HG03135 (cell line): ENCODE data around the gene ST3GAL5.
A peak's percentile ranks its signal among the peaks of the same experiment; 100 is the strongest.
"Not testable (repeated sequence)": the region's sequence is repeated elsewhere in the genome, so short reads cannot be mapped to it uniquely, and the experiment has no call there.

Source experiments
- ATAC-seq: cut with Tn5 transposase; IDR thresholded peaks from one replicate; pipeline ENCODE4 v1.9.1; 2021; ENCODE audit warnings: mild to moderate bottlenecking, moderate library complexity; ENCODE audit not compliant: unreplicated experiment

The ST3GAL5 gene

DNA sequence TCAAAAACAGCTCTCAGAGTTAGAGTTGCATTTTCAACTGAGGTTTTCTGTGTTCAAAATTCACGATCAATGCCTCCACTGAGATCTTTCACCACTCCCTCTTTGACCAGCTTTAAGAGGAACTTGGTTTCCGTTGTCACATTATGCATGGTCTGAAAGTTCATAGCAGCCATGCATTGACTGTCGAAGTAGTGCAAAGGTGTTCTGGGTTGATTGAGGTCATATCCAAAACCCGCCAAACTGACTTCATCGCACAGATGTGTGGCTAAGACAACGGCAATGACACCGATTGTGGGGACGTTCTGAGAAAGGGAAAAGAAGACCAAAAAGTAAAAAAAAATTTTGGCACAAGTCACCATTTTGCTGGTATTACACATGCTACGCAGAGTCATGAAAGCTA, 48.7 kb downstream of the ST3GAL5 start:
- ATAC-seq, result no peak

DNA sequence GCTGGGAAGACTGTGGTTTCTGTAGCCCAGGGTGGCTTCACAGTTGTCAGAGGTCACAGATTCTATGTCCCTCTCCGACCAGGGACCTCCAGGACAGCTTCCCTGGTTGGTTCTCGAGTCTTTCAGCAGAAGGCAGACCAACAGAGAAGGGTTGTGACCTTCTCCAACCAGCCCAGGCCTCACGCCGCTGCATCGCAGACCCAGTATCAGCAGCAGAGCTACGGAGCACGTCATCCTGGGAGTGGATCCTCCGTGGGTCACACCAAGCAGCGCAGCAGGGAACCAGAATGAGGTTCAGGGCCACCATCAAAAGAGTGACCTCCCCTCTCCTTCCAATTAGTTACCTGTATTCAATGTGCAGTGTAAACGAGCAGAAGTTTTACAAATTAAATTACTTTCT, 49.3 kb downstream of the ST3GAL5 start:
- no peak for ATAC-seq

GRCh38 chr2:85838641-85839040, 50.1 kb downstream of the ST3GAL5 start:
- ATAC-seq, result no peak

GRCh38 chr2:85838181-85838580, 50.6 kb downstream of the ST3GAL5 start:
- ATAC-seq, result no peak

DNA sequence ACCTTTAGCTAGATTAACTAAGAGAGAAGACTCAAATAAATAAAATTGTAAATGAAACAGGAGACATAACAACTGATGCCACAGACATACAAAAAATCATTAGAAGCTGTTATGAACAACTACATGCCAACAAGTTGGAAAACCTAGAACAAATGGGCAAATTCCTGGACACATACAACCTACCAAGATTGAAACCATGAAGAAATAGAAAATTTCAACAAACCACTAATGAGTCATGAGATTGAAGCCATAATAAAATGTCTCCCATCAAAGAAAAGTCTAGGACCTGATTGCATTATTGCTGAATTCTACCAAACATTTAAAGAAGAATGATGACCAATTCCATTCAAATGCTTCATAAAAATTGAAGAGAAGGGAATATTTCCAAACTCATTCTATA, 54.3 kb downstream of the ST3GAL5 start:
- no peak for ATAC-seq

DNA sequence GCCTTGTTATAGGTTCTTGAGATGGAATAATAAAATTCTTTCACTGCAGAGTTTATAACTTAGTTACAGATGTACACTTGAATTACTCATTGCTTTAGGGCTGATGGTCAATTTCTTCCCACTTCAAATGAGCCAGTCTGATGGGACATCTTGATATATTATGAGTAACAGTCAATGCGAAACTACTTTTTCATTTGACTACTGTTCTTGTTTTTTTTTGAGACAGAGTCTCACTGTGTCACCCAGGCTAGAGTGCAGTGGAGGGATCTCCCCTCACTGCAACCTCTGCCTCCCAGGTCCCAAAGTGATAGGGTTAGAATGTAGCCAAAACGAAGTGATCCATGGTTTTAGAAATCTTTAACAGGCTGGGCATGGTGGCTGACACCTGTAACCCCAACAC, 57.1 kb downstream of the ST3GAL5 start:
- ATAC-seq, result no peak

DNA sequence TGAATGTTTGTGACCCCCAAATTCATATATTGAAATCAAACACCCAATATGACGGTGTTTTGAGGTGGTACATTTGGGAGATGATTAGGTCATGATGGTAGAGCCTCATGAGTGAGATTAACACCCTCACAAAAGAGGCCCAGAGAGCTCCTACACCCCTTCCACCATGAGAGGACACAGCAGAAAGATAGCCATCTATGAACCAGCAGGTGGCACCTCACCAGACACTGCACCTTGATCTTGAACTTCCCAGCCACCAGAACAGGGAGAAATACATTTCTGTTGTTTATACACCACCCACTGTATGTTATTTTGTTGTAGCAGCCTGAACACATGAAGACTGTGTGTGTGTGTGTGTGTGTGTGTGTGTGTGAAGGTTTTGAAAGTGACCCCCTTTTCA, 58.1 kb downstream of the ST3GAL5 start:
- no peak for ATAC-seq

DNA sequence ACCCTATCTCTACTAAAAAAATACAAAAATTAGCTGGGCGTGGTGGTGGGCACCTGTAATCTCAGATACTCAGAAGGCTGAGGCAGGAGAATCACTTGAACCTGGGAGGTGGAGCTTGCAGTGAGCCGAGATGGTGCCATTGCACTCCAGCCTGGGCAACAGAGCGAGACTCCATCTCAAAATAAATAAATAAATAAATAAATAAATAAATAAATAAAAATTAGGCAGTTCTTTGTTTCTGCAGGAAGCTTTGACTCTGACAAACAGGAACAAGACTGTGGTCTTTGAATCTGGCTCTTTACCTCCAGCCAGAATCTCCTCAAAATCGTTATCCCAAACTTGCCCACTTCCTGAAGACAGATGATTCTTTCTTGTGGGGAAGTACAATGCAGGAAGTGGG, 59.4 kb downstream of the ST3GAL5 start:
- not testable (repeated sequence) for ATAC-seq

DNA sequence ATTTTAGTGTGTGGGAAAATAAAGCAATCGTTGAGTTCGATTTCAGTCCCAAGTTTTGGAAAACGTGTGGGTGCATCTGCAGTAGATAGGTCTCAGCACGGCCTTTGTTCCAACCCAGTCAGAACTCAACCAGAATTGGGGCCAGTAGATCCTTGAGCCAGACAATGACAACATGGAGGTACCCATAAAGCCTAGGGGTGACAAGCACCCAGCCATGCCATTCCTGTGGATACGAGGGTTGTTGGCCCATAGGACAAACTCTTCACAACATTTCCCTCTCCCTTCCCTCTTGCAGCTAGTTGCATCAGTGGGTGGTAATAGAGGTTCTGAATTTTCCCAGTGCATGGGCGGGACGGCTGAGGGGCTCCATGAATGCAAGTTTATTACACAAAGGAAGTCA, 60.1 kb downstream of the ST3GAL5 start:
- ATAC-seq, result no peak

GRCh38 chr2:85827879-85828569, 60.8 kb downstream of the ST3GAL5 start:
- ATAC-seq, result no peak

DNA sequence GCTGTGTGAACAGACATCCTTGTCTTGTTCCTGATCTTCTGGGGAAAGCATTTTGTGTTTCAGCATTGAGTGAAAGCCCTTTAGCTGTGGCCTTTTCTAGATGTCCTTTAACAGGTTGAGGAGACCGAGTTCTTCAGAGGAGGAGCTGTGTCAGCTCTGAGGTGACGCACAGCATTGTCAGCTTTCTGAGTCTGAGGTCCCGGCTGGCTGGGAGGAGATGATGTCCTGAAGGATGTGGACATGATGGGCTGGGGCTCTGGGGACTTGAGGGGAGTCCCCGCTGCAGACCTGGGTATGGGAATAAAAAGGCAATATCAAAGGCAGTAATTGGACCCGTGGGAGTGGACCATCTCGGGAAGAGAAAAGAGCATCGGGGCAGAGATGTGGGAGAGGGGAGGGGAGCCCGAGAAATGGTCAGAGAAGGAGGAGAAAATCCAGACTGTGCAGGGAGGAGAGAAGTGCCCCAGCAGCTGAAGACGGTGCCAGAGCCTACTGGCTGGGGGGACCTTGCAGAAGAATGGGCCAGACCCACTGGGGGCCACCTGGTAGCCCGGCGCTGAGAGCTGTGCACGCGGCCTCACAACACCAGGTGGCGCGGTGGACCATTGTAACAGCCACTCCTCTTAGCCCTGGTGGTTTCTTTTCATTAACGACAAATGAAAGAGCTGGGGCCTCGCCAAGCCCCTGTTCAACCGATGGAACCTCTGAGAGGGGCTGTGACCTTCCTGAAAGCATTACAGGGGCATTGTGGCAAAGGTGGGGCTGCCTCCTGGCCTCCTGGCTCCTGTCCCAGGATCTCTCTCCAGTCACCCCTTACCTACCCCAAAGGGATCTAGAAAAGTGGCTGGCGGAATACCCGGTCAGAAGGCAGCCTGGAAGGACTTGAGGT, 61.6 kb downstream of the ST3GAL5 start:
- peak; percentile 71 for ATAC-seq

DNA sequence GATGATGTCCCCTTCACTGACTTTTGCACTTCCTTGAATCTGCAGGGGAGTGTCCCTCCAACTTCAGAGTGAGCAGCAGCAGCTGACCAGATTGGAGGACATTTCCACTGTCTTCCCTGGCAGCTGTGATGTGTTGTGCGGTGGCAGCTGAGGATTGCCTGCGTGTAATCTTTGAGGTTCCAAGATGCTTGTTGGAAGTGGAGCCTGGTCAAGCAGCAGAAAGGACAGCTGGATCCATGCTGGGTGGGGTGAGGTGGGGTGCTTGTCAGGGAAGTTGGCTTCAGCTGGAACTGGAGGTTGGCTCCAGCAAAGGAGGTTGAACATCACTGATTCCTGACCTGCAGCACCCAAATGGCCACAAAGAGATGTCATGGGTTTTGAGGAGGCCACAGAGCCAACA, 64.8 kb downstream of the ST3GAL5 start:
- no peak for ATAC-seq

GRCh38 chr2:85822766-85823165, 66.0 kb downstream of the ST3GAL5 start:
- ATAC-seq, result no peak

GRCh38 chr2:85819811-85820510, 68.8 kb downstream of the ST3GAL5 start:
- ATAC-seq, result no peak

DNA sequence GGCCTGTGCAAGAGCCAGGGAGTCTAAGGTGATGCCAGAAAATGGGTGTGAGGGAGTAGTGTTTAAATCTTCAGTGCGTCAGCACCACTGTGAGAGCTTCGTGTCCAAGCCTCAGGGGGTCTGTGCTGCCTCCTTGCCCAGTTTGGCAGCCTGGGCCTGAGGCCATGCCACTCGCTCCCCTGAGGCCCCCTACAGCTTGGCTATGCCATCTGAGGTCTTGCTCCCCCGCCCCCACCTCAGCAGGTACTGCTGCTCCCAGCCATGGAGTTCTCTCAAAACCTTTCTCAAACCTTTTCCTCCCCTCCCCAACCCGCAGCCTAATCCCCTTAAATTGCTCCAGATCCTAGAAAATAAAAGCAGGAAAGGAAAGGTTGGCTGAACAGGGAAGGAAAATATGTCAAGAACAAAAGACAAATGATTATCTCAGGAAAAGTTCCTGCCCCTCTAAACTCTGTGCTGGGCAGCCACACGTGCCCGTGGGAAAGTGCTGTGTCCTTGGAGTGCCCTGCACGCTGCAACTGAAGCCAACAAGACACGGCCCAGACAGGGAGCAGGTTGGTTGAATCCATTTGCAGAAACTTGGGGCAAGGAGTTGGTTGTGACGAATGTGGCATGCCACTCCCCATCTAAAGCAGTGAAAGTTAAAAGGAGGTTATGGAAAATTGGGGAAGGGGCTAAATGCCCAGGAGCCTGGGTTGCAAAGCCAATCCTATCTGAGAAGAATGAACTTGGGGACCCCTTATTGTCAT, 73.8 kb downstream of the ST3GAL5 start:
- no peak for ATAC-seq

DNA sequence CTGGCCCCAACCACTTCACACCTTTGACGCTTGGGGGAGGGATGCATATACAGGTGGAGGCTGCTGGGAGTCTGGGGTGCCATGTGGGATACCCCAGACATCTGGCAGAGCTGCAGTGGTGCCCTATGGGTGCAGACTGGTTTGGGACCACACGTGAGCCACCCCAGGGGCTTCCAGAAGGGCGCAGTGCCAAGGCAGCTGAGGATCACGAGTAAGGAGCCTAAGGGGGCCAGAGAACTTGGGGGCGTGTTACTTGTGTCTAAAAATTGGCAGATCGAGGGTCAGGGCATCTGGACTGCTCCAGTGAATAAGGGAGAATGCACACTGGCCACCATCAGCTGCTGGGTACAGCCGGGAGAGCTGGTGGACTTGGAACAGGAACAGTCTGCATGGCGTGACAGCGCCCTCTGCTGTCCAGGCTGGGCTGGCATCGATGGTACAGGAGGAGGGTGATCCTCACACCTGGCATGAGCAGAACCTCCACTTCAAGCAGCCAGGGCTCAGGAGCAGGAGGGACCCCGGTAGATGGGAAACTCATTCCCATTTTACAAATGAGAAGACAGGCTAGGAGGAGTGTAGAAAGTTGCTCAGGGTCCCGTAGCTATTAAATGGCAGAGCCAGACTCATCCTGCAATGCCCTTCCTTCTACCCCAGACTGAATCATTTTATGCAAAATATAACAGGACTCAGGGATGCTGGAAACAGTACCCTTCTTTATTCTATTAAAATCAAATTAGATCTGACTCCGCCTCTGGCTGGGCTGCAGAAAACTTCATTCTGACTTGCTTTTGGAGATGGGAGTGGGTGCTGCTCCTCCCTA, 74.6 kb downstream of the ST3GAL5 start:
- no peak for ATAC-seq

- no peak for ATAC-seq
These were observed 75.4 kb downstream of the ST3GAL5 start for GRCh38 chr2:85813211-85813981.

- ATAC-seq, result no peak
These were observed 76.6 kb downstream of the ST3GAL5 start for GRCh38 chr2:85812094-85812735.
